ENCODE data around the gene ADGRA1. TPM values are rescaled to one million over a fixed set of nuclear protein-coding genes. Genes with fewer than 3 reads are reported as not detected.

ADGRA1 gene
- polyA plus RNA-seq, 12 donors = 1.4 to 5.0 (median 2.6) TPM; not detected in 1

GRCh38 chr10:133094866-133095265, 7.1 kb downstream of the ADGRA1 start:
- no peak for DNase-seq

GRCh38 chr10:133095586-133095985, 7.9 kb downstream of the ADGRA1 start:
- DNase-seq = no peak

- no peak for DNase-seq
These were observed 9.0 kb downstream of the ADGRA1 start for GRCh38 chr10:133096616-133097269.

- no peak for DNase-seq
These were observed 9.7 kb downstream of the ADGRA1 start for GRCh38 chr10:133097418-133097817.

- DNase-seq = no peak
These were observed 10.2 kb downstream of the ADGRA1 start for GRCh38 chr10:133097961-133098360.

GRCh38 chr10:133098426-133099124, 10.9 kb downstream of the ADGRA1 start:
- no peak for DNase-seq

- no peak for DNase-seq
These were observed 11.8 kb downstream of the ADGRA1 start for GRCh38 chr10:133099571-133099970.

GRCh38 chr10:133100186-133100585, 12.5 kb downstream of the ADGRA1 start:
- DNase-seq = no peak

- no peak for DNase-seq
These were observed 13.1 kb downstream of the ADGRA1 start for GRCh38 chr10:133100706-133101415.

- DNase-seq = no peak
These were observed 13.7 kb downstream of the ADGRA1 start for GRCh38 chr10:133101416-133101810.

- no peak for DNase-seq
These were observed 14.8 kb downstream of the ADGRA1 start for GRCh38 chr10:133102415-133103095.

GRCh38 chr10:133103311-133103910, 15.7 kb downstream of the ADGRA1 start:
- no peak for DNase-seq

- DNase-seq = no peak
These were observed 16.6 kb downstream of the ADGRA1 start for GRCh38 chr10:133104068-133104962.

GRCh38 chr10:133104963-133105640, 17.4 kb downstream of the ADGRA1 start:
- no peak for DNase-seq

- no peak for DNase-seq
These were observed 18.1 kb downstream of the ADGRA1 start for GRCh38 chr10:133105686-133106390.

- no peak for DNase-seq
These were observed 18.8 kb downstream of the ADGRA1 start for GRCh38 chr10:133106516-133106915.

GRCh38 chr10:133107442-133107841, 19.7 kb downstream of the ADGRA1 start:
- DNase-seq = no peak

GRCh38 chr10:133109711-133110110, 22.0 kb downstream of the ADGRA1 start:
- DNase-seq = no peak

GRCh38 chr10:133110133-133110532, 22.4 kb downstream of the ADGRA1 start:
- DNase-seq = peak; percentile 49

Measured in muscle of arm (tissue), 12 donors.